Suprapubic skin (tissue), 4 donors: Measurements from ENCODE around the gene PSMG1. TPM values are rescaled to one million over a fixed set of nuclear protein-coding genes. Genes with fewer than 3 reads are reported as not detected.

Experiments used
- DNase-seq, 2 donors: peaks; one replicate each; pipeline ENCODE4 v3.0.0-alpha.2; 2019; ENCODE audit warnings: low spot score in 2 of 2
- H3K27ac ChIP-seq: fragments of 200-600 bp; sonication (generic); one replicate; pipeline ENCODE4 v1.5.1; 2019
- H3K27me3 ChIP-seq: fragments of 200-600 bp; sonication (generic); one replicate; pipeline ENCODE4 v1.5.1; 2019
- H3K36me3 ChIP-seq: fragments of 200-600 bp; sonication (generic); one replicate; pipeline ENCODE4 v1.5.1; 2019
- H3K4me1 ChIP-seq: fragments of 200-600 bp; sonication (generic); one replicate; pipeline ENCODE4 v1.5.1; 2019
- H3K4me3 ChIP-seq: fragments of 200-600 bp; sonication (generic); one replicate; pipeline ENCODE4 v1.5.1; 2019; ENCODE audit warnings: mild to moderate bottlenecking
- H3K9me3 ChIP-seq: fragments of 200-600 bp; sonication (generic); one replicate; pipeline ENCODE4 v1.5.1; 2019
- EP300 ChIP-seq: sonication (generic); formaldehyde crosslinking; IDR thresholded peaks from one replicate; pipeline ENCODE4 v1.6.1; 2017; ENCODE audit warnings: antibody characterized with exemption
- POLR2A ChIP-seq, 2 donors: fragments of 450-650 bp; IDR thresholded peaks; one replicate each; pipeline ENCODE4 v1.6.1; 2017; ENCODE audit warnings: antibody characterized with exemption in 2 of 2, mild to moderate bottlenecking in 2 of 2, moderate library complexity in 2 of 2
- POLR2AphosphoS5 ChIP-seq, 3 donors: sonication (generic); formaldehyde crosslinking; IDR thresholded peaks; one replicate each; pipeline ENCODE4 v1.6.1; 2017; ENCODE audit warnings: antibody characterized with exemption in 3 of 3
- WGBS: methylation state at CpG from one replicate; pipeline ENCODE4 v1.1.5; 2018; 5-methylcytosine and 5-hydroxymethylcytosine counted together
- total RNA-seq, 4 donors: library from RNA; depleted of rRNA; stranded (reverse); fragments of >200 nt; gene quantifications; one replicate each; pipeline ENCODE4 v1.1.0, GENCODE V29; 2016
- TF ChIP-seq, protein P1 (sequence below), 2 donors: fragments of 200-600 bp in 1 of 2; fragments of 450-650 bp in 1 of 2; sonication (generic) in 1 of 2; IDR thresholded peaks; one replicate each; pipeline ENCODE4 v1.5.1; 2016 to 2019; ENCODE audit warnings: antibody characterized with exemption in 2 of 2, mild to moderate bottlenecking in 1 of 2, moderate library complexity in 1 of 2

PSMG1 gene
- total RNA-seq, 4 donors from 2014 or later, result 22.5 to 33.4 (median 28.1) TPM

DNA sequence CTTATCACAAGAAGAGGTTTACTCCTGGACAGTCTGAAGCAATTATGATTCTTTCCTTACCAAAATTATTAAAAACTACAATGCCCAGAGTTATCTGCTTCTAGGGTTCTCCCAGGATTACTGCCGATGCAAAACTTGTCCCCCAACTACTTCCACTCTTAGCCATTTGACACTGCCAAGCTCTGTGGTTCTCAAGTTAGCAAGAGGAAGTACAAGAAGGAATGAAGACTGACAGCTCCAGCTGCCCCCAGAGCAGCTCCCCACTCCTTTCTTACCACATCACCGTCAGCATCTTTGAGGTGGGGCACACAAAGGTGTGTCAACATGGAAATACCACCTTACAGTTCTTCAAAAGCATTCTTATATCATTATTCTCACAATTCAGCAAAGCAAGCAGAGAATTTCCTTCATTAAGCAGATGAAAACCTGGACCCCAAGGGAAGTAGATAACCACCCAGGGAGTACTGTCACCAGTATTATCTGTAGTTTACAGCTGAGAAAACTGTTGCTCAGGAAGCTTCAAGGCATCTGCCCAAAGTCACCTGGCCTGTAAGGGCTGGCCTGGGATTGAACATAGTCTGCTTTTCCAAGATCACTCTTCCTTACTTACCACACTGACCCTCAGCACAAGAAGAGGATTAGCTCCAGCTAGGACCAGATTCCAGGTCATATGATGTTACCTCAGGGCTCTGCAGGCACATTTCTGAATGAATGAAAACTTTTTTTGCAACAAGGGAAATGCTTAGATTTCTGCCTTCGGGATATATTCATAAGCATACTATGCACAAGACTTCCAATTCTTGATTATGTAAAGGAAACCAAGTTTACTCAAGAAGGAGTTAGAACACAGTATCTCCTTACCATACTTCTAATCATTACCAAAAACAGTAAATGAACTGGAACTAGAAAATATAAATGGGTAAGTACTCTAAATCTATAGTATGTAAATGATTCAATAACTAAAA lies 9.3 kb downstream of the PSMG1 start:
- Histone ChIP-seq H3K4me3 (no peak overlapping the region), H3K9me3 (no peaks in the 10 kb centered on the region), H3K27me3 (no peaks in the 10 kb centered on the region), H3K4me1 (no peaks in the 10 kb centered on the region), H3K36me3 (peaks cover 20% of the 10 kb centered on the region), H3K27ac (no peak overlapping the region)
- 81% methylated on average over 3 of the region's 3 CpGs for WGBS
- TF ChIP-seq EP300 (no peak), POLR2A (IDR thresholded peaks at IDR 0.05) (no peak), POLR2AphosphoS5 (IDR thresholded peaks at IDR 0.05) (no peak)
- TF ChIP-seq, protein P1, sequence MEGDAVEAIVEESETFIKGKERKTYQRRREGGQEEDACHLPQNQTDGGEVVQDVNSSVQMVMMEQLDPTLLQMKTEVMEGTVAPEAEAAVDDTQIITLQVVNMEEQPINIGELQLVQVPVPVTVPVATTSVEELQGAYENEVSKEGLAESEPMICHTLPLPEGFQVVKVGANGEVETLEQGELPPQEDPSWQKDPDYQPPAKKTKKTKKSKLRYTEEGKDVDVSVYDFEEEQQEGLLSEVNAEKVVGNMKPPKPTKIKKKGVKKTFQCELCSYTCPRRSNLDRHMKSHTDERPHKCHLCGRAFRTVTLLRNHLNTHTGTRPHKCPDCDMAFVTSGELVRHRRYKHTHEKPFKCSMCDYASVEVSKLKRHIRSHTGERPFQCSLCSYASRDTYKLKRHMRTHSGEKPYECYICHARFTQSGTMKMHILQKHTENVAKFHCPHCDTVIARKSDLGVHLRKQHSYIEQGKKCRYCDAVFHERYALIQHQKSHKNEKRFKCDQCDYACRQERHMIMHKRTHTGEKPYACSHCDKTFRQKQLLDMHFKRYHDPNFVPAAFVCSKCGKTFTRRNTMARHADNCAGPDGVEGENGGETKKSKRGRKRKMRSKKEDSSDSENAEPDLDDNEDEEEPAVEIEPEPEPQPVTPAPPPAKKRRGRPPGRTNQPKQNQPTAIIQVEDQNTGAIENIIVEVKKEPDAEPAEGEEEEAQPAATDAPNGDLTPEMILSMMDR (IDR thresholded peaks at IDR 0.05), result no peak
- DNase-seq, result no peak

DNA sequence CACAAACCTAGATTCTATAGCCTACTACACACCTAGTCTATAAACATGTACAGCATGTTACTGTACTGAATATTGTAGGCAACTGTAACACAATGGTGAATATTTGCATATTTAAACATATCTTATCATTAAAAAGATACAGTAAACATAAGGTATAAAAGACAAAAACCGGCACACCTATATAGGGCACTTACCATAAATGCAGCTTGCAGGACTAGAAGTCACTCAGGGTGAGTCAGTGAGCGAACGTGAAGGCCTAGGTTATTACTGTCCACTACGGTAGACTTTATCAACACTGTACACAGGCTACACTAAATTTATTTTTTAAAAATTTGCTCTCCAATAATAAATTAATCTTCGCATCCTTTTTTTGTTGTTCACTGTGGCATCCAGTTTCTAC lies 13.3 kb downstream of the PSMG1 start:
- Histone ChIP-seq H3K4me1 (no peaks in the 10 kb centered on the region), H3K9me3 (no peaks in the 10 kb centered on the region), H3K4me3 (no peak overlapping the region), H3K27ac (no peak overlapping the region), H3K36me3 (peaks cover 17% of the 10 kb centered on the region), H3K27me3 (no peaks in the 10 kb centered on the region)
- 94% methylated on average over 5 of the region's 5 CpGs for WGBS
- no peak for TF ChIP-seq EP300
- no peak for TF ChIP-seq POLR2AphosphoS5 (IDR thresholded peaks at IDR 0.05)
- TF ChIP-seq, protein P1 (IDR thresholded peaks at IDR 0.05), result no peak
- TF ChIP-seq POLR2A (IDR thresholded peaks at IDR 0.05), result no peak
- no peak for DNase-seq

DNA sequence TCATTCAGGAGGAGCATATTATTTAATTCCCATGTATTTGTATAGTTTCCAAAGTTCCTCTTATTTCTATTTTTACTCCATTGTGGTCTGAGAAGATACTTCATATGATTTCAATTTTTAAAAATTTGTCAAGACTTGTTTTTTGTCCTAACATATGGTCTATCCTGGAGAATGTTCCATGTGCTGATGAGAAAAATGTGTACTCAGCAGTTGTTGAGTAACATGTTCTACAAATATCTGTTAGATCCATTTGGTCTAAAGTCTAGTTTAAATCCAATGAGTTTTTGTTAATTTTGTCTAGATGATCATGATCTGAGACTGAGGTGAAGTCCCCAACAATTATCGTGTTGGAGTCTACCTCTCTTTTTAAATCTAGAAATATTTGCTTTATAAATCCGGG lies 14.5 kb downstream of the PSMG1 start:
- Histone ChIP-seq H3K27ac (no peak overlapping the region), H3K4me3 (no peak overlapping the region), H3K4me1 (no peaks in the 10 kb centered on the region), H3K36me3 (peaks cover 14% of the 10 kb centered on the region), H3K9me3 (no peaks in the 10 kb centered on the region), H3K27me3 (no peaks in the 10 kb centered on the region)
- TF ChIP-seq EP300 (no peak), POLR2AphosphoS5 (IDR thresholded peaks at IDR 0.05) (no peak), POLR2A (IDR thresholded peaks at IDR 0.05) (no peak)
- TF ChIP-seq, protein P1 (IDR thresholded peaks at IDR 0.05), result no peak
- 74% methylated on average over 2 of the region's 2 CpGs for WGBS
- DNase-seq, result no peak

DNA sequence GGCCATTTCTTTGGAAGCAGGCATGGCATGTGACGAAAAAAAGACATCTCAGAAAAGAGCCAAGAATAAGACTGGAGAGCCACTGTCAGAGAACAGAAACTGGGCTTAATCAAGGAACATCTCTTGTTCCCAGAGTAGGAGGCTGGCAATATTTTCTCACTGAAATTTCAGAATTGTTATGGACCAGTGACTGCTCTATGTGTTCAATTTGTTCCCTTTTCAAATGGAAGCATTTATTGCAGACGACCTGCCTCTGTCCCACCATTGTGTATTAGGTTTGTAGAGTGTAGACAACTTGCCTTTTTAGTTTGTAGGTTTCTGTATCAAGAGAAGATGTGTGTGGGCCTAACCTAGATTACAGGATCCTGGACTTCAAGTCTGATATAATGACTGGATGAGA lies 18.7 kb downstream of the PSMG1 start:
- Histone ChIP-seq H3K27me3 (no peaks in the 10 kb centered on the region), H3K4me1 (no peaks in the 10 kb centered on the region), H3K27ac (no peak overlapping the region), H3K9me3 (no peaks in the 10 kb centered on the region), H3K4me3 (no peak overlapping the region), H3K36me3 (no peaks in the 10 kb centered on the region)
- WGBS, result 88% methylated on average over 2 of the region's 2 CpGs
- no peak for DNase-seq
- no peak for TF ChIP-seq POLR2A (IDR thresholded peaks at IDR 0.05)
- no peak for TF ChIP-seq EP300
- TF ChIP-seq, protein P1 (IDR thresholded peaks at IDR 0.05), result no peak
- TF ChIP-seq POLR2AphosphoS5 (IDR thresholded peaks at IDR 0.05), result no peak

DNA sequence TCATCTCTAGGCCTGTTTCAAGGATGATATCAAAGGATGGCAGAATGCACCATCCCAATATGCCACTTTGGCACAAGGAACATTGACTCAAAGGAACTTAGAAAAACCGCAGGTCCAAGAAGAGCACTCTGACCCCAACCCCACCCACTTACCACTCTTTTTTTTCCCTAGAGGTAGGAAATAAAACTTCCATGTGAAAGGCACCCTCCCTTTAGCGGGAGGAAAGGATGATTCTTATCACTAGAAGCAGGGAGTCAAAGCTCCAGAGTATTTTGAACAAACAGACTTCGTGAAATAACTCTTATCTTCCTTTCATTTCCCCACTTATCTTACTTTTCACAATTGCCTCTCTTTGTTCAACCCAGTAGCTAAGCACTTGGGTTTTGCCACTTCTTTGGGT lies 22.2 kb downstream of the PSMG1 start:
- H3K27me3 ChIP-seq, result no peaks in the 10 kb centered on the region
- H3K4me3 ChIP-seq, result no peak overlapping the region
- H3K9me3 ChIP-seq, result no peaks in the 10 kb centered on the region
- H3K4me1 ChIP-seq, result no peaks in the 10 kb centered on the region
- WGBS, result 56% methylated on average over 3 of the region's 3 CpGs
- H3K27ac ChIP-seq, result no peak overlapping the region
- TF ChIP-seq EP300, result no peak
- TF ChIP-seq POLR2A (IDR thresholded peaks at IDR 0.05), result no peak
- TF ChIP-seq, protein P1 (IDR thresholded peaks at IDR 0.05), result no peak
- TF ChIP-seq POLR2AphosphoS5 (IDR thresholded peaks at IDR 0.05), result no peak
- H3K36me3 ChIP-seq, result no peaks in the 10 kb centered on the region
- DNase-seq, result no peak
